Lower lobe of right lung (tissue), 2 donors: ENCODE measurements around the gene MACROD2. TPM values are rescaled to one million over a fixed set of nuclear protein-coding genes. Genes with fewer than 3 reads are reported as not detected.

Source experiments
- ATAC-seq, 2 donors: fragments of 200-7000 bp; cut with Tn5 transposase; one replicate each; pipeline ENCODE4 v1.9.1; 2020 to 2022; ENCODE audit warnings: mild to moderate bottlenecking in 2 of 2, moderate library complexity in 2 of 2
- DNase-seq: peaks from one replicate; pipeline ENCODE4 v3.0.0-alpha.2; 2020
- H3K27ac ChIP-seq: fragments of 200-600 bp; one replicate; pipeline ENCODE4 v1.8.0; 2022
- H3K27me3 ChIP-seq: fragments of 200-600 bp; one replicate; pipeline ENCODE4 v1.8.0; 2022; ENCODE audit warnings: low read depth
- H3K36me3 ChIP-seq: fragments of 200-600 bp; one replicate; pipeline ENCODE4 v1.8.0; 2022; ENCODE audit warnings: mild to moderate bottlenecking
- H3K4me1 ChIP-seq: fragments of 200-600 bp; one replicate; pipeline ENCODE4 v1.8.0; 2022
- H3K4me3 ChIP-seq: fragments of 200-600 bp; one replicate; pipeline ENCODE4 v1.8.0; 2022; ENCODE audit warnings: mild to moderate bottlenecking
- H3K9me3 ChIP-seq: fragments of 200-600 bp; one replicate; pipeline ENCODE4 v1.8.0; 2022
- intact Hi-C: fragments of 100-400 bp; cut with DNase I; formaldehyde crosslinking; loops from one replicate; pipeline ENCODE4 v1.11.0; 2022
- total RNA-seq: library from RNA; stranded (reverse); fragmentation: NEBNext Ultra II Directional; extraction: Animal tissue kit (Norgen Biotek cat#: 25700); gene quantifications from one replicate; pipeline ENCODE4 v1.2.1, GENCODE V29; 2021
- TF ChIP-seq, protein P1 (sequence below): fragments of 200-600 bp; IDR thresholded peaks from one replicate; pipeline ENCODE4 v1.8.0; 2022; ENCODE audit warnings: antibody characterized with exemption, mild to moderate bottlenecking
- donor health status: DM: no; HTN: yes; CAD: no; lungs with severe emphysema.

The MACROD2 gene
- total RNA-seq, 1 donor from 2014 or later, result 73.0 TPM

DNA sequence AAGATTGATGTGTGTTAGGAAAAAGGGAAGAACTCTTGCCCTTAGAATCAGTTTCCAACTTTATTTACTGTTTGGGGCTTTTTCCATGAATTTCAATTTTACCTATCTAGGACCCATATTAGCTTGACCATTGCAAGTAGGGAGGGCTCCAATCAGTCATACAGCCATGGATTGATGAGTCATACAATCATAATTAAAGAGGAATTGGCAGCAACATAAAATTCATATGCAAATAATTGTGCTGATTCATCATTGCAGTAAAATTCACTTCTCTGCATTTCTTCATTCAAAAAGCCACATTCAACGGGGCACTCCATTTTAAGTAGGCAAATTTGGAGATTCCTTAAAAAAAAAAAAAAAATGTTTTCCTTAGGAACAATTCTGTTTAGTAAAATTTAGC, 1561.6 kb downstream of the MACROD2 start:
- TF ChIP-seq, protein P1, sequence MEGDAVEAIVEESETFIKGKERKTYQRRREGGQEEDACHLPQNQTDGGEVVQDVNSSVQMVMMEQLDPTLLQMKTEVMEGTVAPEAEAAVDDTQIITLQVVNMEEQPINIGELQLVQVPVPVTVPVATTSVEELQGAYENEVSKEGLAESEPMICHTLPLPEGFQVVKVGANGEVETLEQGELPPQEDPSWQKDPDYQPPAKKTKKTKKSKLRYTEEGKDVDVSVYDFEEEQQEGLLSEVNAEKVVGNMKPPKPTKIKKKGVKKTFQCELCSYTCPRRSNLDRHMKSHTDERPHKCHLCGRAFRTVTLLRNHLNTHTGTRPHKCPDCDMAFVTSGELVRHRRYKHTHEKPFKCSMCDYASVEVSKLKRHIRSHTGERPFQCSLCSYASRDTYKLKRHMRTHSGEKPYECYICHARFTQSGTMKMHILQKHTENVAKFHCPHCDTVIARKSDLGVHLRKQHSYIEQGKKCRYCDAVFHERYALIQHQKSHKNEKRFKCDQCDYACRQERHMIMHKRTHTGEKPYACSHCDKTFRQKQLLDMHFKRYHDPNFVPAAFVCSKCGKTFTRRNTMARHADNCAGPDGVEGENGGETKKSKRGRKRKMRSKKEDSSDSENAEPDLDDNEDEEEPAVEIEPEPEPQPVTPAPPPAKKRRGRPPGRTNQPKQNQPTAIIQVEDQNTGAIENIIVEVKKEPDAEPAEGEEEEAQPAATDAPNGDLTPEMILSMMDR, result no peak
- intact Hi-C loops, result no loop called here
- H3K27me3 ChIP-seq, result no peaks in the 10 kb centered on the region
- no peak overlapping the region for H3K4me3 ChIP-seq
- no peak for ATAC-seq
- H3K27ac ChIP-seq, result no peak overlapping the region
- no peaks in the 10 kb centered on the region for H3K4me1 ChIP-seq
- no peak for DNase-seq
- no peaks in the 10 kb centered on the region for H3K36me3 ChIP-seq
- peaks cover 7% of the 10 kb centered on the region for H3K9me3 ChIP-seq

DNA sequence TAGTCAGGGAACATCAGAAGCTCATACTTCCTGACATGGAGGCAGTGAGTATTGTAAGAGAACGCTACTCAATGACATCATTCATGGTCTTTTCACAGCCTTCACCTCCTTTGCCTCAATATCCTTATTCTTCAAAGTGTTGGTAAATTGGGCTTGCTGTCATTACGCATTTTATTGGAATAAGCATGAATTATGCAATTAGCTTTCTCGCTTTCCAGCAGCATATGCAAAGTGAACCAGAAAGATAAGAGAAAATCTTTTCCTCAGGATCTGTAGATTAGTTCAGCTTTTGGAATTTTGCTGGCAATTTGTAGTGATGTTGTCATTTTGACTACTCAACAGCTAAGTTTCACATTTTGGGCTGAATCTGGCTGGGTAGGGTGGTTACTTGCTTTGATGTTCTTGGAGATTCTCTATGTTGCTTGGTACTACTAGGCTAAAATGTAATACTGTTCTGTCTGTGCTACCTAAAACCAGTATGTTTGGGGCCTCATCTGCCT, 1565.8 kb downstream of the MACROD2 start:
- no peaks in the 10 kb centered on the region for H3K4me1 ChIP-seq
- ATAC-seq (no peak), DNase-seq (no peak)
- no peaks in the 10 kb centered on the region for H3K27me3 ChIP-seq
- intact Hi-C loops, result no loop called here
- H3K4me3 ChIP-seq, result no peak overlapping the region
- TF ChIP-seq, protein P1, result no peak
- no peak overlapping the region for H3K27ac ChIP-seq
- H3K9me3 ChIP-seq, result no peaks in the 10 kb centered on the region
- no peaks in the 10 kb centered on the region for H3K36me3 ChIP-seq

DNA sequence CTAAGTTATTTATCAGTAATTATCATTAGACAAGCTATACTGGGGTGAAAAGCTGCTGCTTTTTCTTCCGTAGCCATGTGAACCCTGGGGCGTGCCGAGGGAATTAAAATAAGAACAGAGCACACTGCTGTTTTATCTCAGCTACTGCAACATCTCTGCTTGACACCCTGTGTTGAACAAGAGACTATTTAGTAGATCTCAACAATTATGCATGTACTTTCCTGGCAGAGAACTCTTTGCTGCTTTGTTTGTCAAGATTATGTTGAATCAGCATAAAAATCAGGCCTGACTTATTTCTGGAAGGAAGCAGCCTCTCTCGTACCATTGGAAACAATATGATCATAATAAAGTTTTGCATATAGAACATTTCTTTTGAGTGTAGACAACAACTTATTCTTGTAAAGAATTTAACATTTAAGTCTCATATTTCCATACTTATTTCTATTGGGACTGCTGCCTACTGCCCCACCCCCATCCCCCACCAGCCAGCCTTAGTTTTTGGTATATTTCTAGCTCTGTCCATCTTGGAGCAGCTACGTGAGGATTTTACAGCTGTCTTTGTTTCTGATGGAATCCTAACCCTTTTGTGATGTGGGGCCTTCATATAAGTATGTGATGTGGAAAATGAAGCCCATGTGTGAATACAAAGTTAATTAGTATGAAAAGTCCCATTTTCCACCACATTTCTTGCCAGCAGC, 1566.5 kb downstream of the MACROD2 start:
- no peak overlapping the region for H3K4me3 ChIP-seq
- no peaks in the 10 kb centered on the region for H3K27me3 ChIP-seq
- no peaks in the 10 kb centered on the region for H3K9me3 ChIP-seq
- TF ChIP-seq, protein P1, result no peak
- intact Hi-C loops, result no loop called here
- no peaks in the 10 kb centered on the region for H3K36me3 ChIP-seq
- ATAC-seq, result no peak
- H3K27ac ChIP-seq, result no peak overlapping the region
- H3K4me1 ChIP-seq, result no peaks in the 10 kb centered on the region
- DNase-seq, result no peak

DNA sequence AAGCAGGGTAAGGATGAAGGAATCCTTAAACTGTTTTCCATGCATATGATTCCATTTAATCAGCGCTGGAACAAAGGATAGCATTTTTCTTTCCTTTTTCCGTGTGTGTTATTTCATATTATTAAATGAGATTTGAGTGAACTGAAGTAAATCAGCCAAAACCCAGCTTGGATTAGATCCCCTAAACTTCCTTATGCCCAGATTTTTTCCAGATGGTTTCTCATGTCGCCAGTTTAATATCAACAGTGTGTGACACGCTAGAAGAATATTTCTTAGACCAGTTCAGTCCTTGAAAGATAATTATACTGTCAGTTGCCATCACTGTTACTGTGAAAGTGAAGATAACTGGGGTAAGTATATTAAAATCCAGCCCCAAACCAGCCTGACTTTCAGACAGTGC, 1568.5 kb downstream of the MACROD2 start:
- intact Hi-C loops, result no loop called here

DNA sequence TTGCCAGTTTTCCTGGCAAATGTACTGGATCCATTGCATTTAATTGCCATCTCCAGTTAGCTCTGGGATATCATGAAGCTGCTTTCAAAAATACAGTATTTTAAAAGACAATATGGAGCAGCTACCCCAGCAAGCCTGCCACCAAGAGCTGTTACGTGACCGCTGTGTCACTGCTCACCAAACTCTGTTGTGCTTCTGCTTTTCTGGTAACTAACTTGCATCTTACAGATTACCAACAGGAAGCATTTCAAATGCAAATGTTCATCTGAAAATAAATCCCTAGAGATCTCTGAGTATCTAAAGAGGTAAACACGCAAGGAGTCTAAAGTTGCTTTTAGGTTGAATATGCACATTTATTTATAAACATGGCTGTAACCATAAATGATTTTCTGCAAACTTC, 1569.7 kb downstream of the MACROD2 start:
- intact Hi-C loops, result no loop called here
- Histone ChIP-seq H3K36me3 (no peaks in the 10 kb centered on the region), H3K9me3 (no peaks in the 10 kb centered on the region), H3K27ac (no peak overlapping the region), H3K4me3 (no peak overlapping the region), H3K4me1 (no peaks in the 10 kb centered on the region), H3K27me3 (no peaks in the 10 kb centered on the region)
- TF ChIP-seq, protein P1, result no peak
- no peak for ATAC-seq
- no peak for DNase-seq

More for the DNA sequence above, 1568.5 kb downstream of the MACROD2 start:
- H3K4me3 ChIP-seq, result no peak overlapping the region
- no peaks in the 10 kb centered on the region for H3K4me1 ChIP-seq
- no peak overlapping the region for H3K27ac ChIP-seq
- H3K27me3 ChIP-seq, result no peaks in the 10 kb centered on the region
- DNase-seq, result no peak
- H3K9me3 ChIP-seq, result no peaks in the 10 kb centered on the region
- TF ChIP-seq, protein P1, result no peak
- ATAC-seq, result no peak
- no peaks in the 10 kb centered on the region for H3K36me3 ChIP-seq
